ENCODE data around the gene KRTAP3-3.

Gene KRTAP3-3

GRCh38 chr17:41018541-41018940 is 24.6 kb upstream of the KRTAP3-3 start:
- no peak for ATAC-seq
- TF ChIP-seq OSR1 (CRISPR knock-in tag; IDR thresholded peaks at IDR 0.05) (no peak), ZFP30 (CRISPR knock-in tag; IDR thresholded peaks at IDR 0.05) (no peak), PATZ1 (CRISPR knock-in tag; IDR thresholded peaks at IDR 0.05; ENCODE audit: borderline replicate concordance) (no peak), ZC3H10 (CRISPR knock-in tag; IDR thresholded peaks at IDR 0.05) (no peak), ZNF8 (CRISPR knock-in tag; IDR thresholded peaks at IDR 0.05) (no peak), RARB (CRISPR knock-in tag; IDR thresholded peaks at IDR 0.05) (no peak), TCF4 (CRISPR knock-in tag; IDR thresholded peaks at IDR 0.05; ENCODE audit: borderline replicate concordance) (no peak), TOX (CRISPR knock-in tag; IDR thresholded peaks at IDR 0.05; ENCODE audit: borderline replicate concordance) (no peak), ISL1 (CRISPR knock-in tag; IDR thresholded peaks at IDR 0.05) (no peak), PPARA (CRISPR knock-in tag; IDR thresholded peaks at IDR 0.05; ENCODE audit: borderline replicate concordance) (no peak), ESRRG (CRISPR knock-in tag; IDR thresholded peaks at IDR 0.05) (no peak), GLIS3 (CRISPR knock-in tag; IDR thresholded peaks at IDR 0.05) (no peak), CSRNP3 (CRISPR knock-in tag; IDR thresholded peaks at IDR 0.05) (no peak), ZNF565 (CRISPR knock-in tag; conservative IDR thresholded peaks at IDR 0.05; ENCODE audit: low read depth) (no peak), ZNF70 (CRISPR knock-in tag; IDR thresholded peaks at IDR 0.05) (no peak), SNAI2 (CRISPR knock-in tag; IDR thresholded peaks at IDR 0.05) (no peak), ARNTL (CRISPR knock-in tag; IDR thresholded peaks at IDR 0.05; ENCODE audit: borderline replicate concordance, low read depth) (no peak)
- TF ChIP-seq, protein P1, sequence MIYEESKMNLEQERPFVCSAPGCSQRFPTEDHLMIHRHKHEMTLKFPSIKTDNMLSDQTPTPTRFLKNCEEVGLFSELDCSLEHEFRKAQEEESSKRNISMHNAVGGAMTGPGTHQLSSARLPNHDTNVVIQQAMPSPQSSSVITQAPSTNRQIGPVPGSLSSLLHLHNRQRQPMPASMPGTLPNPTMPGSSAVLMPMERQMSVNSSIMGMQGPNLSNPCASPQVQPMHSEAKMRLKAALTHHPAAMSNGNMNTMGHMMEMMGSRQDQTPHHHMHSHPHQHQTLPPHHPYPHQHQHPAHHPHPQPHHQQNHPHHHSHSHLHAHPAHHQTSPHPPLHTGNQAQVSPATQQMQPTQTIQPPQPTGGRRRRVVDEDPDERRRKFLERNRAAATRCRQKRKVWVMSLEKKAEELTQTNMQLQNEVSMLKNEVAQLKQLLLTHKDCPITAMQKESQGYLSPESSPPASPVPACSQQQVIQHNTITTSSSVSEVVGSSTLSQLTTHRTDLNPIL (CRISPR knock-in tag; IDR thresholded peaks at IDR 0.05; ENCODE audit: low read depth) = no peak
- TF ChIP-seq, protein P2, sequence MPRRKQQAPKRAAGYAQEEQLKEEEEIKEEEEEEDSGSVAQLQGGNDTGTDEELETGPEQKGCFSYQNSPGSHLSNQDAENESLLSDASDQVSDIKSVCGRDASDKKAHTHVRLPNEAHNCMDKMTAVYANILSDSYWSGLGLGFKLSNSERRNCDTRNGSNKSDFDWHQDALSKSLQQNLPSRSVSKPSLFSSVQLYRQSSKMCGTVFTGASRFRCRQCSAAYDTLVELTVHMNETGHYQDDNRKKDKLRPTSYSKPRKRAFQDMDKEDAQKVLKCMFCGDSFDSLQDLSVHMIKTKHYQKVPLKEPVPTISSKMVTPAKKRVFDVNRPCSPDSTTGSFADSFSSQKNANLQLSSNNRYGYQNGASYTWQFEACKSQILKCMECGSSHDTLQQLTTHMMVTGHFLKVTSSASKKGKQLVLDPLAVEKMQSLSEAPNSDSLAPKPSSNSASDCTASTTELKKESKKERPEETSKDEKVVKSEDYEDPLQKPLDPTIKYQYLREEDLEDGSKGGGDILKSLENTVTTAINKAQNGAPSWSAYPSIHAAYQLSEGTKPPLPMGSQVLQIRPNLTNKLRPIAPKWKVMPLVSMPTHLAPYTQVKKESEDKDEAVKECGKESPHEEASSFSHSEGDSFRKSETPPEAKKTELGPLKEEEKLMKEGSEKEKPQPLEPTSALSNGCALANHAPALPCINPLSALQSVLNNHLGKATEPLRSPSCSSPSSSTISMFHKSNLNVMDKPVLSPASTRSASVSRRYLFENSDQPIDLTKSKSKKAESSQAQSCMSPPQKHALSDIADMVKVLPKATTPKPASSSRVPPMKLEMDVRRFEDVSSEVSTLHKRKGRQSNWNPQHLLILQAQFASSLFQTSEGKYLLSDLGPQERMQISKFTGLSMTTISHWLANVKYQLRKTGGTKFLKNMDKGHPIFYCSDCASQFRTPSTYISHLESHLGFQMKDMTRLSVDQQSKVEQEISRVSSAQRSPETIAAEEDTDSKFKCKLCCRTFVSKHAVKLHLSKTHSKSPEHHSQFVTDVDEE (CRISPR knock-in tag; IDR thresholded peaks at IDR 0.05) = no peak
- TF ChIP-seq, protein P3, sequence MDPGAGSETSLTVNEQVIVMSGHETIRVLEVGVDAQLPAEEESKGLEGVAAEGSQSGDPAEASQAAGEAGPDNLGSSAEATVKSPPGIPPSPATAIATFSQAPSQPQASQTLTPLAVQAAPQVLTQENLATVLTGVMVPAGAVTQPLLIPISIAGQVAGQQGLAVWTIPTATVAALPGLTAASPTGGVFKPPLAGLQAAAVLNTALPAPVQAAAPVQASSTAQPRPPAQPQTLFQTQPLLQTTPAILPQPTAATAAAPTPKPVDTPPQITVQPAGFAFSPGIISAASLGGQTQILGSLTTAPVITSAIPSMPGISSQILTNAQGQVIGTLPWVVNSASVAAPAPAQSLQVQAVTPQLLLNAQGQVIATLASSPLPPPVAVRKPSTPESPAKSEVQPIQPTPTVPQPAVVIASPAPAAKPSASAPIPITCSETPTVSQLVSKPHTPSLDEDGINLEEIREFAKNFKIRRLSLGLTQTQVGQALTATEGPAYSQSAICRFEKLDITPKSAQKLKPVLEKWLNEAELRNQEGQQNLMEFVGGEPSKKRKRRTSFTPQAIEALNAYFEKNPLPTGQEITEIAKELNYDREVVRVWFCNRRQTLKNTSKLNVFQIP (CRISPR knock-in tag; IDR thresholded peaks at IDR 0.05; ENCODE audit: borderline replicate concordance, low read depth) = no peak

- no peak for ATAC-seq
- TF ChIP-seq CSDC2 (CRISPR knock-in tag; IDR thresholded peaks at IDR 0.05) = no peak
- no peak for TF ChIP-seq RARB (CRISPR knock-in tag; IDR thresholded peaks at IDR 0.05)
- no peak for TF ChIP-seq BACH2 (CRISPR knock-in tag; IDR thresholded peaks at IDR 0.05; ENCODE audit: borderline replicate concordance)
- TF ChIP-seq, protein P3 (CRISPR knock-in tag; IDR thresholded peaks at IDR 0.05; ENCODE audit: borderline replicate concordance, low read depth) = no peak
- TF ChIP-seq ZNF70 (CRISPR knock-in tag; IDR thresholded peaks at IDR 0.05) = no peak
- TF ChIP-seq TCF4 (CRISPR knock-in tag; IDR thresholded peaks at IDR 0.05; ENCODE audit: borderline replicate concordance) = no peak
- TF ChIP-seq GLIS3 (CRISPR knock-in tag; IDR thresholded peaks at IDR 0.05) = no peak
- no peak for TF ChIP-seq SNAI2 (CRISPR knock-in tag; IDR thresholded peaks at IDR 0.05)
- no peak for TF ChIP-seq ZFP3 (CRISPR knock-in tag; IDR thresholded peaks at IDR 0.05)
- TF ChIP-seq ESRRG (CRISPR knock-in tag; IDR thresholded peaks at IDR 0.05) = no peak
- no peak for TF ChIP-seq PPARA (CRISPR knock-in tag; IDR thresholded peaks at IDR 0.05; ENCODE audit: borderline replicate concordance)
- TF ChIP-seq ZNF565 (CRISPR knock-in tag; conservative IDR thresholded peaks at IDR 0.05; ENCODE audit: low read depth) = no peak
Observed at GRCh38 chr17:41016578-41017215, 22.7 kb upstream of the KRTAP3-3 start.
